ENCODE measurements around the gene NCAN.
"Not testable (repeated sequence)": the region's sequence is repeated elsewhere in the genome, so short reads cannot be mapped to it uniquely, and the experiment has no call there.

NCAN gene

GRCh38 chr19:19211499-19212420 is at the start of gene NCAN:
Gene NCAN, plus strand, starts transcription at chr19:19211958. Its CDS starts 4,996 bp downstream, at chr19:19216954.
- no peak for DNase-seq (ENCODE audit: extremely low read depth in 1 of 2, low read depth in 1 of 2)

- no peak for DNase-seq (ENCODE audit: extremely low read depth in 1 of 2, low read depth in 1 of 2)
Observed at GRCh38 chr19:19162495-19162894, 49.3 kb upstream of the NCAN start.

- DNase-seq (ENCODE audit: extremely low read depth in 1 of 2, low read depth in 1 of 2) = no peak
Observed at GRCh38 chr19:19165396-19165795, 46.4 kb upstream of the NCAN start.

GRCh38 chr19:19167612-19168011 is 44.1 kb upstream of the NCAN start:
- DNase-seq (ENCODE audit: extremely low read depth in 1 of 2, low read depth in 1 of 2) = no peak

GRCh38 chr19:19169236-19170052 is 42.3 kb upstream of the NCAN start:
- DNase-seq (ENCODE audit: extremely low read depth in 1 of 2, low read depth in 1 of 2) = no peak

- peak; percentile 63 to 75 for DNase-seq (ENCODE audit: extremely low read depth in 1 of 2, low read depth in 1 of 2)
Observed at GRCh38 chr19:19170053-19170872, 41.5 kb upstream of the NCAN start, which contains the start of gene MEF2B. Gene MEF2B, minus strand, starts transcription at chr19:19170263. Its CDS starts 19,528 bp downstream, at chr19:19150735.

- DNase-seq (ENCODE audit: extremely low read depth in 1 of 2, low read depth in 1 of 2) = no peak
Observed at GRCh38 chr19:19170873-19171672, 40.7 kb upstream of the NCAN start.

DNA sequence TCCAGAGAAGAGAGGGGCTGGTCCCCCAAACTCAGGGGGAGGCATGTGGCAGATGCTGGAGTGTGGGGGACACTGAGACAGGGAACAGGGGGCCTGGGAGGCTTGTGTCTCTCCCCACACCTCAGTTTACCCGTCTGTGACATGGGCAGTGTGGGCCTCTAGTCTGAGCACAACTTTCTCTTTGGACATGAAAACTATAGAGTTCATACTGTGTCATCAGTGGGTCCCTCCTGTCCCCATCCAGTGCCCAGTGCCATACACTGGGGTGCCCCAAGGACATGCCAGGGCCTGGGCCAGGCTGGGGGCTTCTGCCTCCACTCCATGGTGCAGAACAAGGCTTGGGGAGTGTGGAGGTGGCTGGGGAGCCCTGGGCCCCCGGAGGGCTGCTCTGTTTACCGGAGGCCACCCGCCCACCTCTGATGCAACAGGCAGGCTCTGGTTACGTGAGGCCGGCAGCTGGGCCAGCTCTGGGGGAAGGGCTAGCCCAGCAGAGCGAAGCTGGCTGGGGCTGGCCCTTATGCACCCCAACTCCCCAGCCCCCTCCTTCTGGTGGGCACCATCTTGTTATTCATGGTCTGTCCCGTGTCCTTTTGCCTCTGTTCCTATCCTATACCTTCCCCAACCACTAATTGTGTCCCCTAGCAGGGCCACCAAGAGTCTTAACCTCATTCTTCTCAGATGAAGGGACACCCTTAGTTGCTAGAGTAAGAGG is 39.8 kb upstream of the NCAN start:
- DNase-seq (ENCODE audit: extremely low read depth in 1 of 2, low read depth in 1 of 2) = no peak

DNA sequence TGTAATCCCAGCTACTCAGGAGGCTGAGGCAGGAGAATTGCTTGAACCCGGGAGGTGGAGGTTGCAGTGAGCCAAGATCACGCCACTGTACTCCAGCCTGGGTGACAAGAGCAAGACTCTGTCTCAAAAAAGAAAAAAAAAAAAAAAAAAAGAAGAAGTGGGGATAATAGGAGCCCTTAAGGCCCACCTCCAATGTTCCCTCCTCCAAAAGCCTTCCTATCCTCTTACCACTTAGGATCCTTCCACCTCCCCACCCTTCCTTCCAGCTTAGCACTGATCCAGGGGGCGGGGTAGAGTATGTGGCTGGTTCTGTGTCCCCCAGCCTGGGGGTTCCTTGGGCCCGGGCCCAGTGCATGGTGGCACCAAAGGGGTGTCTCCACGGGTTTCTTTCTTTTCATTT is 38.5 kb upstream of the NCAN start:
- not testable (repeated sequence) for DNase-seq (ENCODE audit: extremely low read depth in 1 of 2, low read depth in 1 of 2)

DNA sequence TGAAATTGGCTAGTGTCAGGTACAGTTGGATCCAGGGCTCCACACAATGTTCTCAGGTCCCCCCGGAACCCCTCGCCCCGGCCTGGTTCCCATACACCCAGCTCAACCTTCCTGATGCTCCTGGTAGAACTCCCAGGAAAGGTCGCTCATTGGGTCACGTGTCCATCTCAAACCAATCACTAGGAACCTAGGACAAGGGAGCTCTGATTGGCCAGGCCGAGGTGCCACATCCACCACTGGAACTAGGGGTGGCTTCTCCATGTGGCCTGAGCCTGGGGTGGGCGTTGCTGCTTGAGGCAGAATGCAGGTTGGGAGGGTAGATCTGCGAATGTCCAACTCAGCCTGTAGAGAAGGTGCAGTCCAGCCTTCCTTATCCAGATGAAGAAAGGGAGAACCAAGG is 34.8 kb upstream of the NCAN start:
- DNase-seq (ENCODE audit: extremely low read depth in 1 of 2, low read depth in 1 of 2) = no peak

DNA sequence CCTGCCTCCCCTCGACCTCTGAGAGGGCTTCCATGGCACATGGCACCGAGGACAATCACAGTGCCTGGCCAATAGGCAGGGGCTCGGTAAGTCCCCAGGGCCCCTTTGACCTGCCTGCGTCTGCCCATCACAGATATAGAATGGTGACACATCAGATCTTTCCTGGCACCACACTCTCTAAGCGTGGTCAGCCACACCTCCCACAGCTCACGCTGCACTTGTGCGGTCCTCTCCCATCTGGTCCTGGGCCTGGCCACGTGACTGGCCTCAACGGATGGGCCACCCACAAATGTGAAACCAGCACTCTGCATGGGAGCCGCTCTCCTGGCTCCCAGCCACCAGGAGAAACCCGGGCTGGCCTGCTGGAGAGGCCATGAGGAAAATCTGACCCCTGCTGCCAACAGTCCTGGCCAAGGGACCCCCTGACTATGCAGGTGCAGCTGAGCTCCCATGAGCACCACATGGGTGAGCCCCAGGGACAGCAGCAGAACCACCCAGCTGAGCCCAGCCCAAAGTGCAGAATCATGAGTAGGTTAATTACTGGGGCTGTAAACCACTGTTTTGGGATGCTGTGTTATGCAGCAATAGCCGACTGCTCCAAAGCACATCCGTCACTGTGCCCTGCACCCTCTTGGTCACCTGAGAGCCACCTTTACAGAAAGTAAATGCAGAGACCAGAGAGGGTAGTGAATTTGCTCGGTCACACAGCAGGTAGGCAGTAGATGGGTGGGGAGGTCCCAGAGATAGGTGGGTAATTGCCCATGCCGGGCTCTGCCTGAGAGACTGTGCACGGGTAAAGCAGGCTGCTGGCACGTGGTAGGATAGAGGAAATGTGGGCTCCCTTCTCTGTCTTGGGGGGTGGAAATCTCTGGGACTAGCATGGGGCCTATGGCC is 32.0 kb upstream of the NCAN start:
- no peak for DNase-seq (ENCODE audit: extremely low read depth in 1 of 2, low read depth in 1 of 2)

DNA sequence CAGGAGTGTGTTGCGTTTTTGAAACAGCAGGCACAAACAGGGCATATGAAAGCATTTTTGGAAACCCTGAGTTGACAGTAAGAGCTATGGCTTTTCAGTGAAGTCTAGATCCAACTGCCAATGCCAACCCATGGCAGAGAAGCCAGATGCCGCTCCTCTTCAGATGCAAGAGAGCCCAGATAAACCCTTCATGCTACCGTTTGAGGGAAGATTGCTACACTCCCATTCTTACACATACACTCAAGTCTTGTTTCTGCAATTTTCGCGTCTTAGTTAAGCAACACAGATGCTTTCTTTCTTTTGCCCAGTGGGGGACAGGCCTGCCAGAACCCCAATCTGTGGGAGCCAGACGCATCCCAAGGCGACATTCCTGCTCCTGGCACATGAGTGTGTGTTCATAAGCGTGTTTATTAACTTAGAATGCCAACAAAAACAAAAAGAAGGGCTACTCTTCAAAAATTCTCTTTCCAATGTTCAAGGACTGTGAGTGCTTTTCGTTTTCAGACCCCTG is 30.2 kb upstream of the NCAN start:
- no peak for DNase-seq (ENCODE audit: extremely low read depth in 1 of 2, low read depth in 1 of 2)

GRCh38 chr19:19185853-19186740 is 25.7 kb upstream of the NCAN start:
- peak in 1 of 2 donors; percentile 46 for DNase-seq (ENCODE audit: extremely low read depth in 1 of 2, low read depth in 1 of 2)

- DNase-seq (ENCODE audit: extremely low read depth in 1 of 2, low read depth in 1 of 2) = no peak
Observed at GRCh38 chr19:19186742-19187141, 25.0 kb upstream of the NCAN start.

DNA sequence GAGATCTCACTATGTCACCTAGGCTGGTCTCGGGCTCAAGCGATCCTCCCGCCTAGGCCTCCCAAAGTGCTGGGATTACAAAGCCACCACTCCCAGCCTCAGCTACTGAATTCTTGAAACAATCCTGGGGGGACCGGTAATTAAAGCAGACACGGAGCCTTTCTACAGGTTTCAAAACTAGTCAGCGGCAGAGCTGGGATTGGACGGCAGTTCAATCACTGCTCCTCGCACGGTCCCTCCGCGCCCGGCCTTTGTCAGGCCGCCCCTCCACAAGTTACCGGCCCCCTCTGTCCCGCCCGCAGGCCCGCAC is 20.0 kb upstream of the NCAN start:
- DNase-seq (ENCODE audit: extremely low read depth in 1 of 2, low read depth in 1 of 2) = no peak

DNA sequence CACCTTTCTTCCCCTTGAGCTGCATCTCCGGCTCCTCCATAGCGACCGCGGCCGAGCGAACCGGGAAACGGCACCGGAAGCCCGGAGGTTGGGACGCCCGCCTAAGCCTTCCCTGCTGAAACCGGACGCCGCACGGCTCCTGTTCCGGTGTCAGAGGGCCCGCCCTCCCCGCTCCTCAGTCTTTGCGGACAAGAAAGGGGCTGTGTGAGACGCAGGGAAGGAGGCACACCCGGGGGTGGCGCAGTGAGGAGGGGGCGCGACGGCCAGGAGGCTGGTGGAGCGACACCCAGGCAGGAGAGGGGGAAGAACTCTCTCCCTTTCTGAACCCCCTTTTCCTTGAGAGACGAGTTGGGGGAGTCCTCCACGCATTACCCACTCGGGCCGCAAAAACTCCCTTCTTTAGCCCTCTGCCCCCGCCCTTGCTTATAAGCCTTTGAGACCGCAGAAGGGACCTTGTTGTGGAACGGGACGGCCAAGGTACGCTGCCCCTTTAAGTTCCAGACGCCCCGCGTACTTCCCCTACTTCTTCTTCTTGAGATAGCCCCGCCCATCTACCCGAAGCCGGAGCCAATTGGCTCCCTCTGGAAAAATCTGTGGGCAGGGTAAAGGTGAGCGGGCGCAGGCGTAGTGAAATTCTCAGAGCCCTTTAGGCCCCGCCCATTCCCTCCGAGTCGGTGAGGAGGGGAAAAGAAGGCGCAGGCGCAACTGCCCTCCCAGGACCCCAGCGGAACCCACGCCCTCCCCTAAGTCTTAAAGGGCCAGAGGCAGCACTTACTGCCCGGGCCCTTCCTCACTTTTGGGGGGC is 19.5 kb upstream of the NCAN start, which contains the start of the genes BORCS8 and RFXANK:
BORCS8 (minus strand) TSS at position 75 of the 805 bp plus-strand sequence; CDS start at position 40, 35 bp downstream.
RFXANK (plus strand) TSS at position 181 of the 805 bp plus-strand sequence. CDS start 1,689 bp downstream, outside the sequence.
- peak; percentile 95 to 99 for DNase-seq (ENCODE audit: extremely low read depth in 1 of 2, low read depth in 1 of 2)

Data from stimulated activated CD8-positive, alpha-beta memory T cell treated with anti-CD3 and anti-CD28 coated beads, Interleukin-7, amount 100 ng/mL, for 48 hours (primary cell).